K562 (cell line): ENCODE measurements around the gene ZNF593OS.

ENCODE experiments used
- BHLHE40 ChIP-seq: IDR thresholded peaks from 2 replicates; pipeline ENCODE4 v1.6.1; 2011; ENCODE audit warnings: low read length, improper control_type of control experiment
- CHD4 ChIP-seq: fragments of 200-600 bp; sonication (generic); IDR thresholded peaks from 3 replicates; pipeline ENCODE4 v1.6.1; 2012; ENCODE audit warnings: low read depth, mild to moderate bottlenecking, mixed read lengths, low read length, inconsistent platforms; ENCODE audit not compliant: insufficient read depth, insufficient replicate concordance, poor library complexity, severe bottlenecking
- CTCF ChIP-seq, 3 experiments: IDR thresholded peaks in 2 of 3; conservative IDR thresholded peaks in 1 of 3; 2 replicates each; pipeline ENCODE4 v1.5.1; 2011 to 2012; ENCODE audit warnings: low read length in 3 of 3, mild to moderate bottlenecking in 3 of 3, control low read depth in 2 of 3, improper control_type of control experiment in 1 of 3, inconsistent platforms in 1 of 3, low read depth in 1 of 3, mixed read lengths in 1 of 3, moderate library complexity in 1 of 3; ENCODE audit not compliant: insufficient read depth in 2 of 3
- EGR1 ChIP-seq: fragments of 450-650 bp; conservative IDR thresholded peaks from 2 replicates; pipeline ENCODE4 v1.6.1; 2017; ENCODE audit warnings: mild to moderate bottlenecking
- GABPA ChIP-seq: fragments of 200-800 bp; sonication (Bioruptor generic); conservative IDR thresholded peaks from 2 replicates; pipeline ENCODE4 v1.6.1; 2016; ENCODE audit warnings: low read depth, missing genetic modification characterization, missing compliant biosample characterization
- RNF219 ChIP-seq: fragments of 250-450 bp; sonication (Bioruptor Pico); IDR thresholded peaks from 2 replicates; pipeline ENCODE4 v1.5.0; 2022; ENCODE audit warnings: mild to moderate bottlenecking
- TEAD1 ChIP-seq, 2 experiments: fragments of 450-650 bp in 1 of 2; sonication (generic) in 1 of 2; formaldehyde crosslinking; IDR thresholded peaks; 2 replicates each; pipeline versions ENCODE4 v1.4.0 to v1.8.0; 2020 to 2022; ENCODE audit warnings: mild to moderate bottlenecking in 2 of 2, missing genetic modification reagents in 1 of 2
- TEAD2 ChIP-seq: fragments of 450-650 bp; IDR thresholded peaks from 2 replicates; pipeline ENCODE4 v1.6.1; 2016; ENCODE audit warnings: missing genetic modification characterization, control low read depth, missing compliant biosample characterization
- YBX1 ChIP-seq: fragments of 450-650 bp; IDR thresholded peaks from 2 replicates; pipeline ENCODE4 v1.7.1; 2016; ENCODE audit warnings: mild to moderate bottlenecking
- ZBTB11 ChIP-seq, 3 experiments: fragments of 200-800 bp in 1 of 3; fragments of 250-450 bp in 1 of 3; fragments of 450-650 bp in 1 of 3; sonication (Bioruptor Pico) in 1 of 3; sonication (Bioruptor generic) in 1 of 3; formaldehyde crosslinking in 1 of 3; IDR thresholded peaks; 2 replicates each; pipeline versions ENCODE4 v1.6.1 to v1.8.0; 2016 to 2022; ENCODE audit warnings: mild to moderate bottlenecking in 2 of 3, missing genetic modification characterization in 2 of 3, missing compliant biosample characterization in 1 of 3, moderate library complexity in 1 of 3
- ZBTB8A ChIP-seq: fragments of 450-650 bp; IDR thresholded peaks from 2 replicates; pipeline ENCODE4 v1.6.1; 2018; ENCODE audit warnings: mild to moderate bottlenecking, moderate library complexity; ENCODE audit not compliant: partially characterized antibody
- ZEB2 ChIP-seq: fragments of 450-650 bp; IDR thresholded peaks from 2 replicates; pipeline ENCODE4 v1.6.1; 2016

DNA sequence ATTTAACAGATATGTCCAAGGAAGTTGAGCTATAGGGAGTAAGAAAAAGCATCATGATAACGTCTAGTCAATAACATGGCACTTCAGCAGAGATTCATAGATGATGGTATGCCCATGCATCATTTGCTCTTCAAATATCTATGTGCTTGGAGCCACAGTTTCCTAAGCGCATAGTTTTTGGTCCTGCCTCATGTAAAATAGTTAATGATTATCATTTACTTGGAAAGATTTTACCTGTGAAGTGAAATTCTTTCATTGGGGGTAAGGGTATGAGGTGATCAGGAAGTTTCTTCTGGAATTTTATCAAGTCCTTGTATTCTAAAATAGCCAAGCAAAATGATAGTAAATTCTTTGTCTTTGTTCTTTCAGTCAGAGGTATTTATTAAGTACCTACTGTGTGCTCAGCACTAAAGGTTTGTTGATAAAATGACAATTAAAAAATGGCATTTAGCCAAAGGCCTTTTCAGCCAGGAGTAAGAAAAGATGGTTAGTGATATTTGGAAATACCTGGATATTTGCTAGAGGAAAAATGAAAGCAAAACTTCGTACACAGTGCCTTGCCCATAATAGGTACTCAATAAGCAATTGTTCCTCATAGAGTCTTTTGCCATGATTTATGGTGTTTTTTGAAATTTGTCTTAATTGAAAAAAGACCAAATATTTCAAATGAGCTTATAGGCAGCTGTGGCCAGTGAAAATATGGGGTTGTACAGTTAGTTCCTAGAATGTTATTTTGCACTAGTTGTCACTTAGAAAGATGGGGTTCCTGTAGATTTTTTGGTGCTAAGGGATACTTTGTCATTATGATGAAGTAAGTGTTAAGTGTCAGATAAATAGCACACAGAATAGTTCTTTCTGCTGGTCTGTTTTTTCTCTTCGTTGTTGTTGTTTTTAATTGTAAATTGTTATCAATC is 47.0 kb downstream of the ZNF593OS start:
- TF ChIP-seq EGR1 (no peak), CTCF (IDR thresholded peaks at IDR 0.05 in 2 of 3, conservative IDR thresholded peaks at IDR 0.05 in 1 of 3; ENCODE audit: insufficient read depth in 2 of 3, low read depth in 1 of 3, low read length in 3 of 3) (no peak), TEAD2 (tag) (no peak), YBX1 (no peak), RNF219 (CRISPR knock-in tag) (no peak), GABPA (tag) (no peak; the same call in 1 of the 2 replicates), CHD4 (no peak), TEAD1 (CRISPR knock-in tag; IDR thresholded peaks at IDR 0.05) (peak in 1 of 2 experiments; percentile 18; a peak in 1 of 4 replicates), BHLHE40 (no peak), ZBTB8A (no peak), ZBTB11 (CRISPR knock-in tag; IDR thresholded peaks at IDR 0.05) (peak in 1 of 3 experiments; percentile 44; a peak in 1 of 6 replicates), ZEB2 (no peak)
